ENCODE measurements around the gene TSGA10IP.
A peak's percentile ranks its signal among the peaks of the same experiment; 100 is the strongest.

The TSGA10IP gene

DNA sequence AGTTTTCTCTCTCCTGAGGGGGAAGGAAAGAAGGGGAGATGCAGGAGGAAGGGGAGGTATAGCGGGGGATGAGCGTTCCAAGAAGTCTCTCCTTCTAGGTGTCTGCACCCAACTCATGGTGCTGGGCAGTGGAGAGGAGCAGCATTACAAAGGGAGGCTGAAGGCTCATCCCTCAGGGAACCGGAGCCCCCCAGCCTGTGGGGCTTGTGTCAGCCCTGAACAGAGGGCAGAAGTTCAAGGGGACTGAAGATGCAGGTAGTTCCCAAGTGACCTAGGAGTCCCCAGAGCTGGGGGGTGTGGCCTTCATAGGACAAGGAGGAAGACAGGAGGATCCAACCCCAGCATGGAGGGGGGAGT, 28.2 kb upstream of the TSGA10IP start:
- peak overlapping the region in 15 of 21 experiments; percentile 68 to 100 (median 98) for H3K27ac ChIP-seq
- peak overlapping the region in 1 of 7 experiments; percentile 77 for H3K4me3 ChIP-seq

DNA sequence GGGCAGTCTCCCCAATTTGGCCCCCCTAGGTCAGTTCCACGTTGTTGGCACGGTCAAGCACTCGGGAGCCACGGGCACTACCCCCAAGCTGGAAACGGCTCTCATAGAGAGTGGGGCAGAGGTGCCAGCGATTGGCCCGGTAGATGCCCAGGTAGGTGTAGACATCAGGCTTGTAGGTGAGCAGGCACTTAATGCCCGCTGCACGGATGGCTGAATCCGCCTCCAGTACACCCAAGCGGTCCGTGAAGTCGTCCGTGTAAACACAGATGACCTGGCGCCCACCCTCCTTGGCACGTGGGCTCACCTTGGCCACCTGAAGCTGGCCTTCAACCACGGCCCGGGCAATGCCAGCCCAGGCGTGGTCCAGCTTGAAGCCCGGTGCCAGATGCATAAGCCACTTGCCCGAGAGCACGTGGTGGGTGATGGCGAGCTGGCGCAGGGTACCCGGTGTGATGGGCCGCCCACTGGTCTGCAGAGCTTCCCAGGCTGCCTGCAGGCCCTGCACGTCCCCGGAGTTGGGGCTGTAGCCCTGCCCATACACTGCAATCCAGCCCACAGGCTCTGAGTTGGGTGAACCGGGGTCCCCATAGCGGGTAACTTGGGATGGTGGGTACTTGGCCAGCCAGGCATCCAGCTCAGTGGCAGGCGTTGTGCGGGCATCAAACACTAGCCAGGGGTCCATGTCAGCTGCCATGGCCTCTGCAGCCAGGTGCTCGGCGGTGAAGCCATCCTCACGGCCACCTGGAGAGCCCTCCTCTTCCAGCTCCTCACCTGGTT, 27.7 kb upstream of the TSGA10IP start:
- Histone ChIP-seq H3K4me3 (peak overlapping the region; percentile 71 to 96 (median 83)), H3K27ac (peak overlapping the region in 20 of 21 experiments; percentile 93 to 100 (median 98))

DNA sequence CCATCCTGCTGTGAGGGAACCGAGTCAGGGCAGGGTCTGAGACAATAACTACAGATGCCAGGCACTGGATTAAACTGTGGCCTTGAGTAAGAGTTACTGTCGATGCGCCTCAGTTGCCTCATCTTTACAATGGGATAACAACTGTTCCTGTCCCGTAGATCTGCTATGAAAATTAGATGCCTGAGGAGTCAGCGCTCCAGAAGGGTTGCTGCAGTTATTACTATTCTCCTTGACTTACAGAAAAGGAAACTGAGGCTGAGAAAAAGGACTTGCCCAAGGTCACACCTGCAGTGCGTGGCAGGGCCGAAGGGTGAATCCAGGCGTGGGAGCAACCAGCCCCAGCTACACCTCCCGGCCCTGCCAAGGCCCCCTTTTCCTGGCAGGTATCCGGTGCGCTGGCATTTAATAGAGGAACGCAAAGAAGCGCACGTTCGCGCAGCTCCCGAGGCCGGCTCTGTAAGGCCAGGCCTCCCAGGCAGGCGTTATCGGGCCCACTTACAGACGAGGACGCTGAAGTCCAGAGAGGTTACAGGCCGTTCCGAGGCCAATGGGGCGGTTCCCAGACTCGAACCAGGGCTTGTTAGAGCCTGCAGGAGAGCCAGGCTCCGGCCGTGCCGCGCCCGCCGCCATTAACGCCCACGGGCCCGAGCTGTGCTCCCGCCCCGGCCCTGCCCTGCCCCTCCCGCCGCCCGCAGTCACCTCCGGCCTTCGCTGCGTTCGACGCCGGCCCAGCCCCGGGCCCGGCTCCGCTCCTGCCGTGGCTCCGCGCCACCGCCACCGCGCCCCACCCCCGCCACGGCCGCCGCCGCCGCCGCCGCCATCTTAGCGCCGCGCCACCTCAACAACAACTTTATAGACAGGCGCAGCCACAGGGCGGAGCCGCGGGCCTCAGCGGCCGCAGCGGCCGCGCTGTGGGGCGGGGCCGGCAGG, 26.8 kb upstream of the TSGA10IP start, which contains the start of gene C11orf68:
TSS of gene C11orf68 (minus strand) at position 852 of the 930 bp plus-strand sequence. CDS start at position 821, 31 bp downstream.
- H3K27ac ChIP-seq, result peak within 1 kb of the TSS; percentile 92 to 100 (median 97)
- peak within 1 kb of the TSS; percentile 77 to 98 (median 96) for H3K4me3 ChIP-seq

DNA sequence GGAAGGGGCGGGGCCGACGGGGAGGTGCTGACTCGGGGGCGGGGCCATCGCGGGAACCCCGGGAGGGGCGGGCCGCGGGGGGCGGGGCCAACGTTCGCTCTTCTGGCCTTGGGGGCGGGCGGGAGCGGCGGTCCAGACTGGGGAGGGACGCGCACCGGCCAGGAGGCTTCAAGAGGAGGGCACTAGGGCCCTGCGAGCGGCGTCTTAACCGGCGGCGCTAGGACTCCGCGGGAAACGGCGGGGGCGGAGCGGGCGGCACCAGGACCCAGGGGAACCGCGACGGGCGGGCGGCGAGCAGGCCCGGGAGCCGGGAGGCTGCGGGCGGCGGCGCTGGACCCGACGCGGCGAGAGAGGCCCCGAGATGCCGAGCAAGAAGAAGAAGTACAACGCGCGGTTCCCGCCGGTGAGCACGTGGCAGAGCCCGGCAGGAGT, 26.1 kb upstream of the TSGA10IP start, which contains the start of gene DRAP1:
TSS of gene DRAP1 (plus strand) at position 286 of the 432 bp plus-strand sequence. CDS start at position 362, 76 bp downstream.
- peak within 1 kb of the TSS; percentile 77 to 98 (median 96) for H3K4me3 ChIP-seq
- H3K27ac ChIP-seq, result peak within 1 kb of the TSS; percentile 92 to 100 (median 97)

DNA sequence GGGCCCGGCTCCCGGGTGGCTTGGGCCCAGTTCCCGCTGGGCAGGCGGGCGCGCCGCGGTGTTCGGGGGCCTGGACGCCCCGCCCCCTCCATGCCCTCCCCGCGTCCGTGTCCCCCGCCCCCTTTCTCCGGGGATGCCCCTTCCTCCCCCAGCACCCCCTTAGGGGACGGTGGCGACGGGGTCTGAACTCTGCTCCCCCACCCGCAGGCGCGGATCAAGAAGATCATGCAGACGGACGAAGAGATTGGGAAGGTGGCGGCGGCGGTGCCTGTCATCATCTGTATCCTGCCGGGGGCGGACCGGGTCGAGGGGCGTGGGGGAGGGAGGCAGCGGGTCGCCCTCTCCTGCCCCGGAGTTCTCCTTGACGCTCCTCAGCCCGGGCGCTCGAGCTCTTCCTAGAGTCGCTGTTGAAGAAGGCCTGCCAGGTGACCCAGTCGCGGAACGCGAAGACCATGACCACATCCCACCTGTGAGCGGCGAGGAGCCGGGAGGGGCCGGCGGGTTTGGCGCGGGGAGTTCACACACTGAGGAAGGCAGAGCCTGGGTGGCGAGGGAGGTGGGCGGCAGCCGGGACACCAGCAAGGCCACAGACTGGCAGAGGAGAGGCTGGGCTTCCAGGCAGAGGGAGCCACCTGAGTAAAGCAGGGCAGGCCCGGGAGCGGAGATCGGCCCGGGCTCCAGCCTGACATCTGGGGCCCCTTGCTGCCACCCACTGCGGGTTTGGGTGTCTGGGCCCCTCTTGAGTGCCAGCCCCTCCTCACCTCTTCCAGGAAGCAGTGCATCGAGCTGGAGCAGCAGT, 25.5 kb upstream of the TSGA10IP start:
- Histone ChIP-seq H3K4me3 (peak overlapping the region; percentile 77 to 98 (median 96)), H3K27ac (peak overlapping the region; percentile 76 to 100 (median 94))

DNA sequence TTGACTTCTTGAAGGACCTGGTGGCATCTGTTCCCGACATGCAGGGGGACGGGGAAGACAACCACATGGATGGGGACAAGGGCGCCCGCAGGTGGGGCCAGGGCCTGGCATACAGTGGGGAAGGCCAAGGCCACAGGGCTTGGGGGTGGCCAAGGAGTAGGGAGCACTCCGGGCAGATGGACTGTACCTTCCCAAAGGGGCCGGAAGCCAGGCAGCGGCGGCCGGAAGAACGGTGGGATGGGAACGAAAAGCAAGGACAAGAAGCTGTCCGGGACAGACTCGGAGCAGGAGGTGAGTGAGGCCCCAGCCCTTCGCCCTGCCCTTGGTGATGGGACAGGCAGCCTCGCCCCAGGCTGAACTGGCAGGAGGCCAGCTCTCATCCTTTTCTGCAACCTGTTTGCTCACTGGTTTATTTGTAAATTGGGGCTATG, 24.9 kb upstream of the TSGA10IP start:
- Histone ChIP-seq H3K4me3 (peak overlapping the region; percentile 77 to 98 (median 96)), H3K27ac (peak overlapping the region in 19 of 21 experiments; percentile 86 to 100 (median 94))

DNA sequence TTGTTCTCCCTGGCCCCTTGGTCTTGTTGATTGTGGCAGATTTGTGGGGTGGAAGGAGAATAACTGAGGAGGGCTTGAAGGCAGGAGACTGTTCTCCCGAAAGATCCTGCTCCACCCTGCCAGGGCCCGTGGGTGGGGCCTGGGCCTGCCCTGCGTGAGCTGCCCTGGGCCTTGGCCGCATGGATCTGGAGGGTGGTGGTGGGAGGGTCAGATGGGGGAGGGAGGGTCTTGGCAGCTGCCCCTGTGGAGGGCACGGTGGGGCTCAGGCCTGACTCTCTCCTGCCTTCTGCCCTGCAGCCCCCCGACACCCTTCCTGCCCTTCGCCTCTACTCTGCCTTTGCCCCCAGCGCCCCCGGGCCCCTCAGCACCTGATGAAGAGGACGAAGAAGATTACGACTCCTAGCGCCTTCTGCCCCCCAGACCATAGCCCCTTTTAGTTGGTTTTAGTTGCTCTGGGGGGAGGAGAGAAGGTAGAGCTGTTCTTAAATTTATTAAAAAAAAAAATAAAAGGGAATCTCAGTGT, 24.2 kb upstream of the TSGA10IP start:
- peak overlapping the region in 11 of 21 experiments; percentile 12 to 100 (median 94) for H3K27ac ChIP-seq
- H3K4me3 ChIP-seq, result peak overlapping the region in 2 of 7 experiments; percentile 77 to 96

DNA sequence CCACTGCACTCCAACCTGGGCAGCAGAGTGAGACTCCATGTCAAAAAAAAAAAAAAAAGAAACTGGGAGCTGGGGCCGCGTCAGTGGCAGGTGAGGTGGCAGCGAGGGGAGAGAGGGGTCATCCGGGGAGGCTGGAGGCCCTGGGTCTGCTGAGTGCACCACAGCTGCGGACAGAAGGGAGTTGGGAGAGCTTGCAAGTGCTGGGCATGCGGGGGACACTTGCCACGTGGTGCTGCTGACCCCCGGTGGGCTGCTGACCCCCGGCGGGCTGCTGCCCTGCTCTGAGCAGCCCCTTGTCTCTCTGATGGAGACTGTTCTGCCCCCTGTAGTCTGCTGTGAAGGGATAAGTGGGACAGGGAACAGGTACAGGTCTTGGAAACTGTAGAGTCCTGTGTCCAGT, 23.4 kb upstream of the TSGA10IP start:
- Histone ChIP-seq H3K27ac (no peak overlapping the region), H3K4me3 (no peak overlapping the region)

DNA sequence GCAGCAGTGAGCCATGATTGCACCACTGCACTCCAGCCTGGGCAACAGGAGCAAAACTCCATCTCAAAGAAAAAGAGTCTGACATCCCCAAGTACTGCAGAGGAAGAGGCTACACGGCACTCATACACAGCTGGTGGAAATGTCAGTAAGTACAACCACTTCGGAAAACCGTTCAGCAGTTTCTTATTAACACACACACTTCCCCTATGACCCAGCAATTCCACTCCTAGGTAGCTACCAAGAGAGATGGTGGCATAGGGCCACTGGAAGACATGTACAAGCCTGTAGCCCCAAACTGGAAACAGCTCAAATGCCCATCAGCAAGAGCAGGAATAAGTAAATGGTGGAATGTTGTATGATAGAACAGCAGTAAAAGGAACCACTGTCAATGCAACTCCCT, 22.7 kb upstream of the TSGA10IP start:
- no peak overlapping the region for H3K4me3 ChIP-seq
- peak overlapping the region in 2 of 21 experiments; percentile 9 to 32 for H3K27ac ChIP-seq

DNA sequence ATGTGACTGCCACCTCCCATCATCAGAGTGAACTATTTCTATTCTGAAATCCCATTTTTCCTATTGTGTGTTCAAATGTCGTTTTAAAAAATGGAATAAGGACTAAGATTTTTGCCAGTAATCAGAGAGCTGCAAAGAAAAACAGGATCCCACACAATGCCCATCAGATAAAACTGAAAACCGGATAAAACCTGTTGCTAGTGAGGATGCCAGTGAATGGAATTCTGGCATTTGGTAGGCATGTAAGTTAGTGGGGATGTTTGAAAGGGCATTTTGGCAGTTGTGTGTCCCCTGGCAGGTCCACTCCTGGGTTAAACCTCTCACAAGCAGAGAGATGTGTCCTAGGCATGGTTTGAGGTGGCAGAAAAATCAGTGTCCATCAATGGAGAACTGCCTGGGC, 19.9 kb upstream of the TSGA10IP start:
- no peak overlapping the region for H3K4me3 ChIP-seq
- no peak overlapping the region for H3K27ac ChIP-seq

DNA sequence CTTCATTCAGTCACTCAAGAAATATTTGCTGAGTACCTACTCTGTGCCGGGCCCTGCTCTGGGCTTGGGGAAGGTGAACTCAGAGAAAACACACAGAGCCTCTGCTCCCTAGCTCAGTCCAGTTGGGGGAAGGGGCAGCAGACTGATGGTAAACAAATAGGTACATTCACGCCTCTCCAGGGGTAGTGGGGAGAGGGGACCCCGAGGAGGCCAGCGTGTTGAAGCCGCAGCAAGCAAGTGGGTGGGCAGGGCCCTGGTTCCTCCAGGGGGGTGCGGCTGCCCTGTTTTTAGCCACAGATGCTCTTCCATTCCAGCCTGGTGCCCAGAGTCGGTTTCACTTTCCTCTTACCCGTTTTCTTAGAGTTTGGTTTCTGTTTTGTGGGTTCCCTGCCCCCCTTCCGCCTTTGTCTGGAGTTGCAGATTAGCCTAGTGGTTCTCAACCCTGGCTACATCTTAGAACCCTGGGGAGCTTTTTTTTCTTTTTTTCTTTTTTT, 17.3 kb upstream of the TSGA10IP start:
- H3K4me3 ChIP-seq, result peak overlapping the region in 1 of 7 experiments; percentile 3
- peak overlapping the region in 17 of 21 experiments; percentile 8 to 96 (median 78) for H3K27ac ChIP-seq

DNA sequence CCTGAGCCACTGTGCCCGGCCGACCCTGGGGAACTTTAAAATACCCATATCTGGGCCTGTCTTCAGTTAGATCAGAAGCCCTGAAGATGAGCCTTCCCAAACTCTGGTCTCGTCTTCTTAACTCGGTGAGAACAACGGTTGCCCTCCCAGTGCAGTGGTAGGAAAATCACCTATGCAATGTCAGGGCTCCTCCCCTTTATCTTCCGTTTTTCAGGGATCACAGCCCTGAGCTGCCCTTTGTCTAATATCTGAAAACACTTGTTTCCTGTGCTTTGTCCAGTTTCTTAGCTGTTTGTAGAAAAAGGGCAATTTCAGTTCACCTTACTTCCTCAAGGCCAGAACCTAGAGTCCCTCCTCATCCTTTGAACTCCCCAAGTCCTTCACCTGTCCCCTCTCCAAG, 16.6 kb upstream of the TSGA10IP start:
- H3K27ac ChIP-seq, result peak overlapping the region in 13 of 21 experiments; percentile 56 to 96 (median 82)

DNA sequence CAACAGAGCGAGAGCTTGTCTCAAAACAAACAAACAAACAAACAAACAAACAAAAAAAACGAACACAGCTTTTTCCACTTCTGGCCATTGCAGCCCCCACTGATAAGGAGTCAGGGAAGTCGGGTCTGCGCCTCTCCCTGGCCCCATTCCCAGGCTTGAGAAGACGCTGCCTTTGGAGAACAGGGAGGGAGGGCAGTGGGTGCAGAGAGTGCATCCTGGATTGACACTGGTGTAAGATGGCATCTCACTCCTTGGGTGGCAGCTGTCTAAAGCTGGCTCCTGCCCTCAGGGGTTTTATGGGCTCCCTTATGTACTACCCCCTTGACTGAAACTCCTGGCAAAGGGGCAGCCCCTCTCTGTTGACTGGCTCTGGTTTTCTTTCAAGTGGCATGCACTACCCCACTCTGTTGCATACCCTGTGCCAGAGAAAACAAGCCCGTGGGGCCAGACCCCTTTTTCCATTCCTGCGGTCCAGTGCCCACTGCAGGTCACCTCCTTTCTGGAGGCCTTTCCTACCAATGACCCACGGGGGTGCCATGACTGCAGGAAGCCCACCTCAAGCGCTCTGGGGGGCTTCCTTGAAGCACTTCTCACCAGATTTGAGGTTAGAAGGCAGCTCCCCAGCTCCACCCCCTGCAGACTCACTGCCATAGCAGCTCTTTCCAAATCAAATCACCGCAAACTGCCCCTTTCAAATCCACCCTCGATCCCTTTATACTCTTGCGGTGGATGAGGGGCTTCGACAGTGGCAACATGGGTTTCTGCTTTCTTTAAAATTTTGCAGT, 13.3 kb upstream of the TSGA10IP start:
- Histone ChIP-seq H3K27ac (no peak overlapping the region), H3K4me3 (no peak overlapping the region)

More for the DNA sequence above, 16.6 kb upstream of the TSGA10IP start:
- no peak overlapping the region for H3K4me3 ChIP-seq

DNA sequence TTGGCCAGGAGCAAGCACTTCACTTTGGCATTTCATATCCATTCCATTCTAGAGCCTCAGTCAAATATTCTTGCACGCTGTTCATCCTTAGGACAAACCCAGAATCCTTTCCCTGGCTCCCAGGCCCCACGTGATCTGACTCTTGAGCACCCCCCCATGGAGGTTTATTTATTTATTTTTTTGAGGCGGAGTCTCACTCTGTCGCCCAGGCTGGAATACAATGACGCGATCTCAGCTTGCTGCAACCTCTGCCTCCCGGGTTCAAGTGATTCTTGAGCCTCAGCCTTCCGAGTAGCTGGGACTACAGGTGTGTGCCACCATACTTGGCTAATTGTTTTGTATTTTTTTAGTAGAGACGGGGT, 12.7 kb upstream of the TSGA10IP start:
- H3K27ac ChIP-seq, result no peak overlapping the region
- no peak overlapping the region for H3K4me3 ChIP-seq

DNA sequence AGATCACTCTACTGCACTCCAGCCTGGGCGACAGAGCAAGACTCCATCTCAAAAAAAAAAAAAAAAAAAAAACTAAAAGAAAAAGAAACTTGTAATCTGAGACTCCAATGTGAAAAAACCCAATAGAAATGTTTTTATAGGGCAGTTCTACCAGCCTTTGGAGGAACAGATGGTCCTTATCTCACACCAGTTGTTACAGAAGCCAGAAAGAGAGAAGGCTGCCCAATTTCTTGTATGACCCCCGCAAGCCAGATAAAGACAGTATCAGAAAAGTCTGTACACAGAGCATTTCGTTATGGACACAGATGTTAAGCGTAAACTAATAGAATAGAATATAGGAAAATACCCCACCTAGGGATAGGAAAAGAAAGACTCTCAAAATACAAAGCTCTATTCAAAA, 11.3 kb upstream of the TSGA10IP start:
- Histone ChIP-seq H3K27ac (no peak overlapping the region), H3K4me3 (no peak overlapping the region)

DNA sequence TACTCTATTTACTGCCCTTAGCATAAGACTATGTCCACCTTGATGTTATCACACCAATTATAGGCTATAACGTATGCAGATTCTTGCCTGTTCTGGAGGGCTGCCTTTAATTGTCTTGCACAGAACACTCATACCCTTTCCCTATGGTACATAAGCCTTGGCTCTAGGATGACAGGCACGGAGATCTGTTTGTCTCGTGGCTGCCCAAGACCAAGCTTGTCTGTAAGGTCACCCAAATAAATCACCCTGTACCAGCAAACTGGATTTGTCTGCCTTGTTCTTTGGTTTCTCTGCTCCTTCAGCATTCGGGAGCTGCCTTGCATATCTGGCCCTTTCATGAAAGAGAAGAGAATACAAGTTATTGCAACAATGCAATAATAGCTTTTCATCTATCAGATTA, 7.5 kb upstream of the TSGA10IP start:
- no peak overlapping the region for H3K27ac ChIP-seq
- no peak overlapping the region for H3K4me3 ChIP-seq

DNA sequence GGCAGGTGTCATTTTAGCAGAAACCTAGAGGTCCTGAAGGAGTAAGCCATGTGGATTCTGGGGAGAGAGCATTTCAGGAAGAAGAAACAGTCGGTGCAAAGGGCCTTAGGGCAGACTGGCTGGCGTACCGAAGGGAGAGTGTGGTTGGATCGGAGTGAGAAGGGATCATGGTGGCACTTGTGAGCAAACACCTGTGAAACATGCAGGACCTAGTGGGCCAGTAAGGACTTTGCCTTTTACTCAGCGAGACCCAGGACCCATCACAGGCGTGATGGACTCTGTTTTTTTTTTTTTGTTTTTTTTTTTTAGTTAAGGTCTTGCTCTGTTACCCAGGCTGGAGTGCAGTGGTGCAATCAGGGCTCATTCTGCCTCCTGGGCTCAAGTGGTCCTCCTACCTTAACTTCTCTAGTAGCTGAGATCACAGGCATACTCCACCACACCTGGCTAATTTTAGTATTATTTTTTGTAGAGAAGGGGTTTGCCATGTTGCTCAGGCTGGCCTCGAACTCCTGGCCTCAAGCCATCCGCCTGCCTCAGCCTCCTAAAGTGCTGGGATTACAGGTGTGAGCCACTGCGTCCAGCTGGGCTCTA, 3.5 kb upstream of the TSGA10IP start:
- Histone ChIP-seq H3K27ac (peak overlapping the region in 9 of 21 experiments; percentile 11 to 67 (median 37)), H3K4me3 (no peak overlapping the region)

DNA sequence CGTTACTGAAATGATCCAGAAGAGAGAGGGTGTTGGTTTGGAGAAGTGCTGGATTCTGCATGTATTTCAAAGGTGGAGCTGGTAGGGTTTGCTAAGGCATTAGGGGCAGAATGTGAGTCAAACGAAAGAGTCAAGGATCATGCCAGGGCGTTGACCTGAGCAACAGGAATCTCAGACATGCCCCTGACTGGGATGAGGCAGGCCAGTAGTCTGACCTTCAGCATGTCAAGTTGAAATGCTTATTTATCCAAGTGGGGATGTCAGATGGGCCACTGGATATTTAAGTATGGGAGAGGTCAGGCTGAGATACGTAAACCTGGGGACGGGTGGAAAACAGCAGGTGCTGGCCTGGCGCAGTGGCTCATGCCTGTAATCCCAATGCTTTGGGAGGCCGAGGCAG, 2.7 kb upstream of the TSGA10IP start:
- Histone ChIP-seq H3K4me3 (no peak overlapping the region), H3K27ac (peak overlapping the region in 1 of 21 experiments; percentile 33)

Data from skin epidermis (tissue), 12 donors.